Effector memory CD4-positive, alpha-beta T cell (primary cell): ENCODE data around the gene DNAJC15.
A peak's percentile ranks its signal among the peaks of the same experiment; 100 is the strongest.

ENCODE experiments used
- DNase-seq, 3 donors: peaks; one replicate each; pipeline ENCODE4 v3.0.0-alpha.2; 2020
- H3K27ac ChIP-seq: 2 replicates; pipeline ENCODE4 v1.7.0; 2013; ENCODE audit warnings: mild to moderate bottlenecking, low read length, moderate library complexity; ENCODE audit not compliant: insufficient read depth, poor library complexity, severe bottlenecking
- H3K27me3 ChIP-seq: replicated peaks from 2 replicates; pipeline ENCODE4 v1.7.0; 2013; ENCODE audit warnings: mild to moderate bottlenecking, low read length; ENCODE audit not compliant: insufficient read depth, control insufficient read depth, poor library complexity, severe bottlenecking
- H3K36me3 ChIP-seq: 2 replicates; pipeline ENCODE4 v1.7.0; 2013; ENCODE audit warnings: mild to moderate bottlenecking, low read length, moderate library complexity; ENCODE audit not compliant: control insufficient read depth, insufficient read depth
- H3K4me1 ChIP-seq: 2 replicates; pipeline ENCODE4 v1.7.0; 2013; ENCODE audit warnings: low read length, mild to moderate bottlenecking; ENCODE audit not compliant: control insufficient read depth, insufficient read depth, poor library complexity, severe bottlenecking
- H3K4me3 ChIP-seq: 2 replicates; pipeline ENCODE4 v1.7.0; 2013; ENCODE audit warnings: low read length, low read depth, mild to moderate bottlenecking; ENCODE audit not compliant: insufficient read depth, poor library complexity, severe bottlenecking
- H3K9me3 ChIP-seq: 2 replicates; pipeline ENCODE4 v1.7.0; 2013; ENCODE audit warnings: mild to moderate bottlenecking, low read length, moderate library complexity; ENCODE audit not compliant: control insufficient read depth

DNAJC15 gene

DNA sequence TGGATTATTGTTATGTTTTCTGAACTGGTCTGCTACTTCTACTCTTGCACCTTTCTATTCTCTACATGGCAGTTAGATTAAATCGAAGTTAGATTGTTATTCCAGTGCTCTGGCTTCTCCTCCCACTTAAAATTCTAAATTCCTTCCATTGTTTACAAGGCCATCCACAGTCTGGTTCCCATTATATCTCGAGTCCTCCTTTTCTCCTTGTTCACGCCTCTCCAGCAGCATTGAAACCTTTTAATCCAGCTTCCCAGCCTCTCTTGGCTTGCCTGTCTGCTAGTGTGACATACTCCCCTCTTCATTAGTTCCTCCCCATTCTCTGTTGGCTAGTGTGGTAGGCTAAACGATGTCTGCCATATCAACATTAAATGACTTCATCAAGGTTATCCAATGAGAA lies 54.5 kb downstream of the DNAJC15 start:
- no peak overlapping the region for H3K4me3 ChIP-seq

GRCh38 chr13:43078399-43078798 lies 55.0 kb downstream of the DNAJC15 start:
- Histone ChIP-seq H3K9me3 (no peaks in the 10 kb centered on the region), H3K36me3 (peaks cover 5% of the 10 kb centered on the region), H3K4me3 (no peak overlapping the region), H3K27me3 (no peaks in the 10 kb centered on the region), H3K27ac (no peak overlapping the region), H3K4me1 (peaks cover 5% of the 10 kb centered on the region)
- no peak for DNase-seq

More for the DNA sequence above, 54.5 kb downstream of the DNAJC15 start:
- Histone ChIP-seq H3K27ac (no peak overlapping the region), H3K9me3 (no peaks in the 10 kb centered on the region), H3K36me3 (peaks cover 5% of the 10 kb centered on the region), H3K4me1 (peaks cover 5% of the 10 kb centered on the region), H3K27me3 (no peaks in the 10 kb centered on the region)
- DNase-seq = no peak

DNA sequence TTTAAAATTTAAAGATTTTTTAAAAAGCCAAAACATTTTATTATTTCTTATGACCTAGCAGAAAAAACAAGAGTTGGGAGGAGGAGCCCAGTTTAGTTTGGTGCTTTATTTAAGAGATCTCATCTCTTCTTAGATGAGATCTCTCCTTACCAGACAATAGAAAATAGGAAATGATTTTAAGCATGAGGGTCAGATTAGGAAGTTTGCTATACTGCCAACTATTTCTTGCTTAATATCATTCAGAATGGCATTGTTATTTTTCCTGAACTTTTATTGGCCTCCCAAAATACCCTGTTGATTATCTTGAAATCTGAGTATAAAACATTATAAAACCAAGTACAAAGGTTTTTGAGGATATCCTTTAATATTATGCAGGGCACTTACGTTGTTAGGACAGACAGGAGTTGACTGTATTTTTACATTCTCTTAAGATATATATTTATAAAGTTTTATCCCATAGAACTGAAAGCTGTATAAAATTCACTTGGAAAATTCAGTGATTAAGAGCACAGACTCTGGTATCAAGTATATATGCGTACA lies 56.1 kb downstream of the DNAJC15 start:
- H3K27me3 ChIP-seq = no peaks in the 10 kb centered on the region
- no peaks in the 10 kb centered on the region for H3K9me3 ChIP-seq
- H3K4me3 ChIP-seq = no peak overlapping the region
- H3K27ac ChIP-seq = no peak overlapping the region
- H3K36me3 ChIP-seq = peaks cover 5% of the 10 kb centered on the region
- H3K4me1 ChIP-seq = peaks cover 4% of the 10 kb centered on the region
- DNase-seq = no peak

DNA sequence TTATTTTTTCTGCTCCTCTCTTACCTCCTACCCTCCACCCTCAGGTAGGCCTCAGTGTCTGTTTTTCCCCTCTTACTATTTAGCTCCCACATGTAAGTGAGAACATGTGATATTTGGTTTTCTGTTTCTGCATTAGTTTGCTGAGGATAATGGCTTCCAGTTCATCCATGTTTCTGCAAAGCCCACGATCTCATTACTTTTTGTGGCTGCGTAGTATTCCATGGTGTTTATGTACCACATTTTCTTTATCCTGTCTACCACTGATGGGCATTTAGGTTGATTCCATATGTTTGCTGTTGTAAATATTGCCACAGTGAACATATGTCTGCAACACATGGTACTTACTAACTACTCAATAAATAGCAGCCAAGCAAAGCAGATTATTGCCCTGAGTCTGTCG lies 56.8 kb downstream of the DNAJC15 start:
- Histone ChIP-seq H3K4me3 (no peak overlapping the region), H3K27ac (no peak overlapping the region), H3K4me1 (no peaks in the 10 kb centered on the region), H3K27me3 (no peaks in the 10 kb centered on the region), H3K9me3 (no peaks in the 10 kb centered on the region), H3K36me3 (peaks cover 5% of the 10 kb centered on the region)
- DNase-seq = no peak

DNA sequence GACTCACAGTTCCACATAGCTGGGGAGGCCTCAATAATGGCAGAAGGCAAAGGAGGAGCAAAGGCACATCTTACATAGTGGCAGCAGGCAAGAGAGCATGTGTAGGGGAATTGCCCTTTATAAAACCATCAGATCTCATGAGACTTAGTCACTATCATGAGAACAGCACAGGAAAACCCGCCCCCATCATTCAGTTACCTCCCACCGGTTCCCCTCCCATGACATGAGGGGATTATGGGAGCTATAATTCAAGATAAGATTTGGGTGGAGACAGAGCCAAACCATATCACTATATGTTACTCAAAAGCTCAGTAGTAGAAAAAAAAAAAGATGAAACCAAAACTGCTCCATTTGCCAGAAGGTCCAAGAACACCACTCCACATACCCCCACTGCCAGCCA lies 58.5 kb downstream of the DNAJC15 start:
- H3K4me1 ChIP-seq = no peaks in the 10 kb centered on the region
- no peaks in the 10 kb centered on the region for H3K9me3 ChIP-seq
- H3K27me3 ChIP-seq = no peaks in the 10 kb centered on the region
- H3K36me3 ChIP-seq = peaks cover 5% of the 10 kb centered on the region
- DNase-seq = no peak
- H3K4me3 ChIP-seq = no peak overlapping the region
- no peak overlapping the region for H3K27ac ChIP-seq

GRCh38 chr13:43083750-43084149 lies 60.4 kb downstream of the DNAJC15 start:
- H3K4me1 ChIP-seq = no peaks in the 10 kb centered on the region
- H3K9me3 ChIP-seq = no peaks in the 10 kb centered on the region
- H3K36me3 ChIP-seq = peaks cover 5% of the 10 kb centered on the region
- no peak overlapping the region for H3K27ac ChIP-seq
- no peak for DNase-seq
- H3K27me3 ChIP-seq = no peaks in the 10 kb centered on the region
- no peak overlapping the region for H3K4me3 ChIP-seq

GRCh38 chr13:43085545-43085944 lies 62.2 kb downstream of the DNAJC15 start:
- H3K9me3 ChIP-seq = no peaks in the 10 kb centered on the region
- no peak overlapping the region for H3K27ac ChIP-seq
- DNase-seq = no peak
- no peaks in the 10 kb centered on the region for H3K4me1 ChIP-seq
- no peak overlapping the region for H3K4me3 ChIP-seq
- H3K36me3 ChIP-seq = no peaks in the 10 kb centered on the region
- no peaks in the 10 kb centered on the region for H3K27me3 ChIP-seq

- Histone ChIP-seq H3K27ac (no peak overlapping the region), H3K4me3 (no peak overlapping the region), H3K9me3 (no peaks in the 10 kb centered on the region), H3K36me3 (no peaks in the 10 kb centered on the region), H3K4me1 (no peaks in the 10 kb centered on the region), H3K27me3 (no peaks in the 10 kb centered on the region)
- DNase-seq = no peak
Measured at GRCh38 chr13:43086181-43086580, 62.8 kb downstream of the DNAJC15 start.

- Histone ChIP-seq H3K27ac (no peak overlapping the region), H3K4me3 (peak overlapping the region; percentile 16)
Measured at GRCh38 chr13:43088093-43088511, 64.7 kb downstream of the DNAJC15 start.

GRCh38 chr13:43089912-43090498 lies 66.6 kb downstream of the DNAJC15 start:
- H3K9me3 ChIP-seq = no peaks in the 10 kb centered on the region
- no peak overlapping the region for H3K4me3 ChIP-seq
- no peaks in the 10 kb centered on the region for H3K27me3 ChIP-seq
- H3K27ac ChIP-seq = no peak overlapping the region
- no peaks in the 10 kb centered on the region for H3K36me3 ChIP-seq
- H3K4me1 ChIP-seq = no peaks in the 10 kb centered on the region
- no peak for DNase-seq

More at GRCh38 chr13:43088093-43088511, 64.7 kb downstream of the DNAJC15 start:
- Histone ChIP-seq H3K27me3 (no peaks in the 10 kb centered on the region), H3K4me1 (no peaks in the 10 kb centered on the region), H3K9me3 (no peaks in the 10 kb centered on the region), H3K36me3 (no peaks in the 10 kb centered on the region)
- no peak for DNase-seq
